HG03196 (cell line): ENCODE data around the gene ANKRD33.

Experiments used
- ATAC-seq: cut with Tn5 transposase; IDR thresholded peaks from one replicate; pipeline ENCODE4 v1.9.1; 2021; ENCODE audit not compliant: unreplicated experiment

Gene ANKRD33

GRCh38 chr12:51914034-51914923 lies 26.4 kb downstream of the ANKRD33 start:
- ATAC-seq: no peak

- no peak for ATAC-seq
Measured at GRCh38 chr12:51915003-51915625, 27.2 kb downstream of the ANKRD33 start.

GRCh38 chr12:51915951-51916350 lies 28.0 kb downstream of the ANKRD33 start:
- no peak for ATAC-seq

GRCh38 chr12:51917041-51917590 lies 29.2 kb downstream of the ANKRD33 start:
- ATAC-seq: no peak

- ATAC-seq: no peak
Measured at GRCh38 chr12:51917746-51918453, 30.0 kb downstream of the ANKRD33 start.

- no peak for ATAC-seq
Measured at GRCh38 chr12:51920046-51920445, 32.1 kb downstream of the ANKRD33 start.

- ATAC-seq: no peak
Measured at GRCh38 chr12:51921017-51921725, 33.3 kb downstream of the ANKRD33 start.

GRCh38 chr12:51922146-51922545 lies 34.2 kb downstream of the ANKRD33 start:
- ATAC-seq: no peak

GRCh38 chr12:51922762-51923505 lies 35.0 kb downstream of the ANKRD33 start:
- no peak for ATAC-seq

GRCh38 chr12:51923506-51924365 lies 35.8 kb downstream of the ANKRD33 start:
- ATAC-seq: no peak

GRCh38 chr12:51924551-51925319 lies 36.8 kb downstream of the ANKRD33 start:
- ATAC-seq: no peak

- no peak for ATAC-seq
Measured at GRCh38 chr12:51925346-51926063, 37.6 kb downstream of the ANKRD33 start.

- no peak for ATAC-seq
Measured at GRCh38 chr12:51926064-51926632, 38.2 kb downstream of the ANKRD33 start.

GRCh38 chr12:51926718-51927117 lies 38.8 kb downstream of the ANKRD33 start:
- ATAC-seq: no peak

GRCh38 chr12:51932218-51933076 lies 44.5 kb downstream of the ANKRD33 start:
- ATAC-seq: no peak

GRCh38 chr12:51934080-51934479 lies 46.2 kb downstream of the ANKRD33 start:
- ATAC-seq: no peak
